ENCODE data around the gene INPP5B. TPM values are rescaled to one million over a fixed set of nuclear protein-coding genes. Genes with fewer than 3 reads are reported as not detected.

INPP5B gene
- total and polyA plus RNA-seq, 7 donors: 5.1 to 34.1 (median 29.0) TPM

DNA sequence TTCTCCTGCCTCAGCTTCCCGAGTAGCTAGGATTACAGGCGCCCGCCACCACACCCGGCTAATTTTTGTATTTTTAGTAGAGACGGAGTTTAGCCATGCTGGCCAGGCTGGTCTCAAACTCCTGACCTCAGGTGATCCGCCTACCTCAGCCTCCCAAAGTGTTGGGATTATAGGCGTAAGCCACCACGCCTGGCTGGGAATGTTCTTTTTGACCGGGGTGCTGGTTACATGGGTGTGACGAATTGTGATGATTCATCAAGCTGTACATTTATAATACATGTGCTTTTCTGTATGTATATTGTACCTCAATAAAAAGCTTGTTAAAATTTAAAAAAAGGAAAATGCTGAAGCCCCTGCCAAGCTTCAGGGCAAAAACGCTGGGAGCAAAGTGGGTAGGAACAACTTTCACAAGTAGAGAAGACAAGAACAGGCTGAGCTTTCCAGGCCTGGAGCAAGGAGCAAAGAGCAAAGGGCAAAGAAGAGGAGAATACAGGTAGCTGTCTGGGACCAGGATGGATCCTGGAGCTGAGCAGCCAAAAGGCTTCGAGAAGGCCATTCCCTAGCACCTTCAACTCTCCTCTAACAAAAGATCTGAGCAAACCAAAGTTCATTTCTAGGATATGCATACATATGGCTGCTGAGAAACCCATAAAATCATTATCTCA lies 118.3 kb downstream of the INPP5B start:
- no peaks in the 10 kb centered on the region for H3K4me1 ChIP-seq
- H3K36me3 ChIP-seq: peaks cover 1 to 72% (median 10%) of the 10 kb centered on the region in 4 donors
- H3K27ac ChIP-seq: no peak overlapping the region
- H3K4me3 ChIP-seq: no peak overlapping the region
- H3K9me3 ChIP-seq: no peaks in the 10 kb centered on the region
- intact Hi-C loops (cut with DNase I): no loop called here
- no peak for TF ChIP-seq POLR2AphosphoS5 (IDR thresholded peaks at IDR 0.05)
- no peak for TF ChIP-seq POLR2A (IDR thresholded peaks at IDR 0.05)
- TF ChIP-seq, protein P1, sequence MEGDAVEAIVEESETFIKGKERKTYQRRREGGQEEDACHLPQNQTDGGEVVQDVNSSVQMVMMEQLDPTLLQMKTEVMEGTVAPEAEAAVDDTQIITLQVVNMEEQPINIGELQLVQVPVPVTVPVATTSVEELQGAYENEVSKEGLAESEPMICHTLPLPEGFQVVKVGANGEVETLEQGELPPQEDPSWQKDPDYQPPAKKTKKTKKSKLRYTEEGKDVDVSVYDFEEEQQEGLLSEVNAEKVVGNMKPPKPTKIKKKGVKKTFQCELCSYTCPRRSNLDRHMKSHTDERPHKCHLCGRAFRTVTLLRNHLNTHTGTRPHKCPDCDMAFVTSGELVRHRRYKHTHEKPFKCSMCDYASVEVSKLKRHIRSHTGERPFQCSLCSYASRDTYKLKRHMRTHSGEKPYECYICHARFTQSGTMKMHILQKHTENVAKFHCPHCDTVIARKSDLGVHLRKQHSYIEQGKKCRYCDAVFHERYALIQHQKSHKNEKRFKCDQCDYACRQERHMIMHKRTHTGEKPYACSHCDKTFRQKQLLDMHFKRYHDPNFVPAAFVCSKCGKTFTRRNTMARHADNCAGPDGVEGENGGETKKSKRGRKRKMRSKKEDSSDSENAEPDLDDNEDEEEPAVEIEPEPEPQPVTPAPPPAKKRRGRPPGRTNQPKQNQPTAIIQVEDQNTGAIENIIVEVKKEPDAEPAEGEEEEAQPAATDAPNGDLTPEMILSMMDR (IDR thresholded peaks at IDR 0.05): no peak
- no peak for DNase-seq
- WGBS, 2 donors: 47 to 85% methylated on average over 12 of the region's 12 CpGs
- H3K27me3 ChIP-seq: no peaks in the 10 kb centered on the region

GRCh38 chr1:37825506-37825905 lies 121.3 kb downstream of the INPP5B start:
- peaks cover 13 to 72% (median 20%) of the 10 kb centered on the region in 4 donors for H3K36me3 ChIP-seq
- H3K4me1 ChIP-seq: no peaks in the 10 kb centered on the region
- H3K27me3 ChIP-seq: no peaks in the 10 kb centered on the region
- no peak overlapping the region for H3K27ac ChIP-seq
- TF ChIP-seq POLR2A (IDR thresholded peaks at IDR 0.05): no peak
- no peak for TF ChIP-seq POLR2AphosphoS5 (IDR thresholded peaks at IDR 0.05)
- no peak for TF ChIP-seq EP300 (IDR thresholded peaks at IDR 0.05)
- TF ChIP-seq, protein P1 (IDR thresholded peaks at IDR 0.05): no peak
- no peak for DNase-seq
- H3K9me3 ChIP-seq: no peaks in the 10 kb centered on the region
- intact Hi-C loops (cut with DNase I): no loop called here
- 57 to 71% methylated on average over 2 of the region's 2 CpGs for WGBS, 2 donors
- no peak overlapping the region for H3K4me3 ChIP-seq

GRCh38 chr1:37824001-37824400 lies 122.9 kb downstream of the INPP5B start:
- TF ChIP-seq, protein P1 (IDR thresholded peaks at IDR 0.05): no peak
- no peak for TF ChIP-seq EP300 (IDR thresholded peaks at IDR 0.05)
- TF ChIP-seq POLR2A (IDR thresholded peaks at IDR 0.05): no peak
- TF ChIP-seq POLR2AphosphoS5 (IDR thresholded peaks at IDR 0.05): no peak
- Histone ChIP-seq H3K27me3 (no peaks in the 10 kb centered on the region), H3K36me3 (peaks cover 13 to 71% (median 23%) of the 10 kb centered on the region in 4 donors), H3K27ac (no peak overlapping the region), H3K4me1 (no peaks in the 10 kb centered on the region), H3K9me3 (no peaks in the 10 kb centered on the region), H3K4me3 (no peak overlapping the region)
- no peak for DNase-seq
- 91 to 94% methylated on average over 2 of the region's 2 CpGs for WGBS, 2 donors
- intact Hi-C loops (cut with DNase I): no loop called here

DNA sequence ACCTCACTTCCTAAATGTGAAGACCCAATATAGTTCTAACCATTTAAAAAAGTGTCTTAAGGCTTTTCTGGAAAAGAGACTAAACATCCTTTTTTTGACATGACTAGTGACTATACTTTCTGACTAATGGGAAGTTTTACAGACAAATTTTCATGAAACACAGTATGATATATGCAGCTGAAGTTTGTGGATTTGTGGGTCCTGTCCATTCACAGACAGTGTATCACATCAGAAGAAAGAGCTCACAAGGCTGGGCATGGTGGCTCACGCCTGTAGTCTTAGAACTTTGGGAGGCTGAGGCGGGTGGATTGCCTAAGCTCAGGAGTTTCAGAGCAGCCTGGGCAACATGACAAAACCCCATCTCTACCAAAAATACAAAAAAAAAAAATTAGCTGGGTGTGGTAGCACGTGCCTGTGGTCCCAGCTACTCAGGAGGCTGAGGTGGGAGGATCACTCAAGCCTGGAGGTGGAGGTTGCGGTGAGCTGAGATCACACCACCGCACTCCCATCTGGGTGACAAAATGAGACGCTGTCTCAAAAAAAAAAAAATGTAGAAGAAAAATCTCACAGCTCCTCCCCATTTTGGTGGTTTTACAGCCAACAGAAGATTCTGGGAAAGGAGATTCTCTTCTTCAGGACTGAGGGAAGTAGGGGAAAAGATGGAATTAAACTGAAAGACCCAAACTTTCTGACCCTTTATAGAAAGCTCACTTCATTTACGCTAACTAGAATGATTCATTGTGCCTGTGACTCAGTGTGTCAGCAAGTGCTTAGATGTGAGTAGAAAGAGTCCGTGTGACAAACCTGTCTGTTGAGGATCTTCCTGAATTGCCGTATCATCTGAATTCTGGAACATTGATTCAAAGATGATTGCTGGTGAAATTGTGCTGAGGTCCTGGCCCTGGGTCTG lies 123.7 kb downstream of the INPP5B start:
- intact Hi-C loops (cut with DNase I): no loop called here
- H3K27me3 ChIP-seq: no peaks in the 10 kb centered on the region
- no peak for DNase-seq
- H3K4me3 ChIP-seq: no peak overlapping the region
- H3K9me3 ChIP-seq: no peaks in the 10 kb centered on the region
- peaks cover 13 to 68% (median 23%) of the 10 kb centered on the region in 4 donors for H3K36me3 ChIP-seq
- TF ChIP-seq POLR2A (IDR thresholded peaks at IDR 0.05): no peak
- TF ChIP-seq EP300 (IDR thresholded peaks at IDR 0.05): no peak
- no peak for TF ChIP-seq POLR2AphosphoS5 (IDR thresholded peaks at IDR 0.05)
- TF ChIP-seq, protein P1 (IDR thresholded peaks at IDR 0.05): no peak
- 91 to 94% methylated on average over 9 of the region's 9 CpGs for WGBS, 2 donors
- H3K4me1 ChIP-seq: no peaks in the 10 kb centered on the region
- H3K27ac ChIP-seq: no peak overlapping the region
